ENCODE results near the gene TBC1D4.

Gene TBC1D4

GRCh38 chr13:75390229-75390628, 91.7 kb downstream of the TBC1D4 start:
- no peak for DNase-seq (ENCODE audit: low read depth)

- no peak for DNase-seq (ENCODE audit: low read depth)
Observed at GRCh38 chr13:75385708-75386083, 96.3 kb downstream of the TBC1D4 start.

- no peak for DNase-seq (ENCODE audit: low read depth)
Observed at GRCh38 chr13:75384879-75385707, 96.9 kb downstream of the TBC1D4 start.

GRCh38 chr13:75383064-75383715, 98.8 kb downstream of the TBC1D4 start:
- DNase-seq (ENCODE audit: low read depth), result no peak

- DNase-seq (ENCODE audit: low read depth), result no peak
Observed at GRCh38 chr13:75378301-75378700, 103.7 kb downstream of the TBC1D4 start.

- DNase-seq (ENCODE audit: low read depth), result no peak
Observed at GRCh38 chr13:75376792-75377402, 105.1 kb downstream of the TBC1D4 start.

- no peak for DNase-seq (ENCODE audit: low read depth)
Observed at GRCh38 chr13:75375329-75375728, 106.6 kb downstream of the TBC1D4 start.

GRCh38 chr13:75373988-75374387, 108.0 kb downstream of the TBC1D4 start:
- DNase-seq (ENCODE audit: low read depth), result no peak

- DNase-seq (ENCODE audit: low read depth), result no peak
Observed at GRCh38 chr13:75372923-75373841, 108.8 kb downstream of the TBC1D4 start.

- no peak for DNase-seq (ENCODE audit: low read depth)
Observed at GRCh38 chr13:75372517-75372916, 109.5 kb downstream of the TBC1D4 start.

- no peak for DNase-seq (ENCODE audit: low read depth)
Observed at GRCh38 chr13:75371203-75371602, 110.8 kb downstream of the TBC1D4 start.

- no peak for DNase-seq (ENCODE audit: low read depth)
Observed at GRCh38 chr13:75370774-75371173, 111.2 kb downstream of the TBC1D4 start.

GRCh38 chr13:75369981-75370380, 112.0 kb downstream of the TBC1D4 start:
- DNase-seq (ENCODE audit: low read depth), result no peak

GRCh38 chr13:75368167-75368566, 113.8 kb downstream of the TBC1D4 start:
- no peak for DNase-seq (ENCODE audit: low read depth)

GRCh38 chr13:75366380-75367280, 115.3 kb downstream of the TBC1D4 start:
- no peak for DNase-seq (ENCODE audit: low read depth)

- no peak for DNase-seq (ENCODE audit: low read depth)
Observed at GRCh38 chr13:75365724-75366173, 116.2 kb downstream of the TBC1D4 start.

GRCh38 chr13:75364131-75364713, 117.7 kb downstream of the TBC1D4 start:
- no peak for DNase-seq (ENCODE audit: low read depth)

- no peak for DNase-seq (ENCODE audit: low read depth)
Observed at GRCh38 chr13:75363371-75363770, 118.6 kb downstream of the TBC1D4 start.

- DNase-seq (ENCODE audit: low read depth), result no peak
Observed at GRCh38 chr13:75362026-75362425, 119.9 kb downstream of the TBC1D4 start.

GRCh38 chr13:75360170-75360569, 121.8 kb downstream of the TBC1D4 start:
- no peak for DNase-seq (ENCODE audit: low read depth)

GRCh38 chr13:75359266-75359665, 122.7 kb downstream of the TBC1D4 start:
- no peak for DNase-seq (ENCODE audit: low read depth)

All from stimulated activated CD8-positive, alpha-beta memory T cell treated with anti-CD3 and anti-CD28 coated beads, Interleukin-12 subunit alpha, Interleukin-12 subunit beta, amount 100 ng/mL, for 4 hours (primary cell).